Hematopoietic multipotent progenitor cell (in vitro differentiated cells): ENCODE results near the gene NFU1. TPM values are rescaled to one million over a fixed set of nuclear protein-coding genes. Genes with fewer than 3 reads are reported as not detected.
"Not testable (repeated sequence)": the region's sequence is repeated elsewhere in the genome, so short reads cannot be mapped to it uniquely, and the experiment has no call there.

ENCODE experiments used
- DNase-seq, 3 donors: peaks; one replicate each; pipeline ENCODE4 v3.0.0-alpha.2; 2011 to 2015; ENCODE audit warnings: low read depth in 2 of 3, low spot score in 2 of 3
- total RNA-seq: library from RNA; depleted of rRNA; stranded (reverse); fragments of >200 nt; gene quantifications from one replicate; pipeline ENCODE4 v1.2.3, GENCODE V29; 2012

Gene NFU1
- total RNA-seq, 1 donor, result 21.3 TPM

DNA sequence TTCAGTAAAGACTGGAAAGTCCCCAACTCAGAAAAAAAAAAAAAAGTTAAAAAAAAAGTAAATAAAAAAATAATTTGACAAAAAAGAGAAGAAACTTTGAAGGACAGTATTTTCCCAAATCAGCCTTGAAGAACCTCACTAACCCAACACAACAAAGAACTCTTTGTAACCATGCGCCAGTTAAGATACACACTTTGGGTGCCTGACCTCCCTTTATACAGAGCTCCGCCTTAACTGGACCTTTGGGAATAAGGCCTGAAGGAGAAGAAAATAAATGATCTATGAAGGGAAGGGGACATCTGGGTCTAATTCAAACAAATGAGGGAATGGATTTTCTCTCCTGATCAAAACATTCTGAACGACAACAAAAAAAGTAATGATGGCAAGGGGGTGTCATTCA lies 48.0 kb downstream of the NFU1 start:
- no peak for DNase-seq

DNA sequence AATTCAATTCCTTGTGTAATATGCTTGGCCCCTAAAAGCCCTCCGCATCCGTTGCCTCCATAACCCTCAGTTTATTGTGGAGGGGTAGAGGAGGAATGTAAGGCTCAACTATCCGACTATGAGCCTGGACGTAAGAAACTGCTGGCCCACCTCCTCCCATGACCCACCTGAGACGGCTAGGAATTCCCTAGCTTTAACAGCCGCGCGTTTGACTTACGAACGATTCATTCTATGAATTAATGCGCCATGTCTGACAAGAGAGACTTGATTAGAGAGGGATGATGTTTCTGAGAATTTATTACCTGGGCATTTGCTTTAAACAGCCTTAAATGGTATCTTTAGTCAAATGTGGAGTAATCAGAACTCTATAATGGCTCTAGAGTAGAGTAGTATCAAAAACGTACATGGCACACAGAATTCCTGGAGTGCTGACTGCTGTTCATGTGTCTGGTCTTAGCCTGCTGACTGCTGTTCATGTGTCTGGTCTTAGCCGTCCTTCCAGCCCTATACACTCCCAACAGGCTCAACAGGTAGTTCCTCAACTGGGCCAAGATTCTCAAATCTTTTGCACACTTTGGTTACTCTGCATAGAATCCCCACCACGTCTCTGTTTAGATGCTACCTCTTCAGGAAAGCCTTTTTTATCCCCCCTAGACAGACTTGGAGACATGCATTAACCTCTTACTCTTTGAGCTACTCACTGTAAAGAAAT lies 49.3 kb downstream of the NFU1 start:
- DNase-seq, result no peak

DNA sequence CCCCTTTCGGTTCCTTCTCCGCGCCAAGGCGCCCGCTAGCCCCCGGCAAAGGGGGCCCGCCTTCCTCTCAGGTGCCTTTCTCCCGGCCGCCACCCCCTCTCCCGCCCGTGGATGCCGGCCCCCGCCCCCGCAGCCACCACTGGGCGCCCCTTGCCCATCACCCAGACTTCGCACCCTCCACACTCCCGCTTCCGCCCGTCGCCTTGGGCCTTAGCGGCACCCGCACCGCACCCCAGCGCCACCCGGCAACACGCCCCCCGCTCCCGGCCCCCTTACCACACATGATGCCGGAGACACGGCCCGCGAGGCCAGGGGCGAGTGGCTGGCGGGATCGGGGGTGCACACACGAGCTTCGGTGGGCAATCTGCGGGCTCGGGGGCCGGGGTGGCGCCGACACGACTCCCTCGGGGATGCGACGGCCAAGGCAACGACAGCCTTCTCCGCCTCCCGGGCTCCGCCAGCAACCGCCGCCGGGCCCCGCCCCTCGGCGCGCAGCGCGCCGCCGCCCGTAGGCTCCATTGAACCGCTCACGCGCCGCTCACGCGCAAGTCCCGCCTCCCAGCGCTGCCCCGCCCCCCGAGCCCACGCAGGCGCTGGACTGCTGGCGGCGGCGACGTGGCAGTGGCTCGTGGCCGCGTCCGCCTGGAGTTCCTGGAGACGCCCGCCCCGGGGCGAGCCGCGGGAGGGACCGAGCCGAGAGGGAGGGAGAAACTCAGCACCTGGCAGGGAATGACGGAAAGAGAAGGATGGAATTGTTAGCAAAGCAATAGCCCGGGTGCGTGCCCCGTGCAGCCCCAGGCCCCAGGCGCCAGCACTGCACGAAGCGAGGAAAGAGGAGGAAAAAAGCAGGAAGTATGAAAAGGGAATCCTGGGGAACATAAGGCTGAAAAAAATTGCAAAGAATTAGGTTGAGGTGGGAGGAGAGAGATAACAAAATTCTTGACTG lies 50.2 kb downstream of the NFU1 start, which contains the start of gene GFPT1:
GFPT1 (minus strand) TSS at position 439 of the 946 bp plus-strand sequence; CDS start at position 283, 156 bp downstream.
- DNase-seq, result peak; percentile 86 to 93 (median 91)

DNA sequence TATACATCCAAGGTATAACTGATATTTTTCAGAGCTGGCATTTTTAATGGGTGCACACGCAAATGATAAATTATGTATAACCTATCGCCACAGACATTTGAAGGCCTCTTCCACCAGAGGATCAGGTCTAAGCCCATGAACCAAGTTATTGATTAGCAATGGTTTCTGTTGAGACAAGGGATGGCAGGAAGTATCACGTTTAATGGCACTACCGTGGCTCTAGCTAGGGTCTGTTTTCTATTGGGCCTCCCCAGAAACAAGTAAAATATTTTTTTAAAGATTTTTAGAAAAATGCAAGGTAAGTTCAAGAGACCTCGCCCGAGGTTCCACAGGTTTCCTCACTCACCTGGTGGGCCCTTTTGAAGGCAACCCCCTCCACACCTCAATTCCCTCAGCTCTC lies 50.9 kb downstream of the NFU1 start:
- DNase-seq, result no peak

DNA sequence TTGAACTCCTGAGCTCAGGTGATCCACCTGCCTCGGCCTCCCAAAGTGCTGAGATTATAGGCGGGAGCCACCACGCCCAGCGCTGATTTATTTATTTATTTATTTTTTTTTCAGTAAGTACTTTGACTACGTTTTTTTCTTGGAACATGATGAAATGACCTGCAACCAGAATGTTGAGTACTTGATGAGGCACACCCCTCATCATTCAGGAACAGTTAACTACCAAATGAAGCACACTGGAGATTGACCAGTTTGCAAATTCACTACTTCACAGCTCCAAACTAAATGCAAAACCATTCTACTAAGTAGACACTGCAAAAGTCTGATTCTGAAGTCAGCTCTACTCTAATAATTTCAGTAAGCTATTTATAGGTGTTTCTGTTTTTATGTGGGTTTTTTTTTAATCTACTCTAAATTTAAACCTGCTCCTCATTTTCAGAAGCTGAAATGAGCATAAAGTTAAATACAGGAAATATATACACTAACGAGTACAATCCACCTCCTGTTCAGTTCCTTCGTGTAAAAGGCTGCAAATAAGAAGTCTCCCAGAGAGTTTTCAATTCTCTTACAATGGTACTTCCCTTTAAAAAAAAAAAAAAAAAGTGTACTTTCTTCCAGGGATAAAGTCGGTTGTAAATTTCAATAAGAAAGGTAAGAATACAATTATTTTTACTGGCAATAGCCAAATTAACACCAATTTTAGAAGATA lies 51.6 kb downstream of the NFU1 start:
- DNase-seq, result no peak

DNA sequence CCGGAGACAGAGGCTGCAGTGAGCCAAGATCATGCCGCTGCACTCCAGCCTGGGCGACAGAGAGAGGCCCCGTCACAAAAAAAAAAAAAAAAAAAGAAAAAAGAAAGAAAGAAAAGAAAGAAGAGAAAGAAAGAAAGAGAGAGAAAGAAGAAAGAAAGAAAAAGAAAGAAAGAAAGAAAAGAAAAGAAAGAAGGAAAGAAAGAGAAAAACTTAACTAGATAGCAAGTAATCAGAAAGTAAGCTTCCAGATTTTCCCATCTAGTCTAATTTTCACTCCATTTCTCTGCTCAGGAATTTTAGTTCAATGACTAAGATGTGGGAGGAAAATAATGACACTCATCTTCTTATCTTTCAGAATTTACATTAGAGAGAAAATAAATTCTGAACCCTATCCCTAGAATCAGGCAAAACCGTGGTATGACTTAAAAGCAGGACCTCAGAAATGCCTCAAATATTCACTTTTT lies 52.6 kb downstream of the NFU1 start:
- no peak for DNase-seq

DNA sequence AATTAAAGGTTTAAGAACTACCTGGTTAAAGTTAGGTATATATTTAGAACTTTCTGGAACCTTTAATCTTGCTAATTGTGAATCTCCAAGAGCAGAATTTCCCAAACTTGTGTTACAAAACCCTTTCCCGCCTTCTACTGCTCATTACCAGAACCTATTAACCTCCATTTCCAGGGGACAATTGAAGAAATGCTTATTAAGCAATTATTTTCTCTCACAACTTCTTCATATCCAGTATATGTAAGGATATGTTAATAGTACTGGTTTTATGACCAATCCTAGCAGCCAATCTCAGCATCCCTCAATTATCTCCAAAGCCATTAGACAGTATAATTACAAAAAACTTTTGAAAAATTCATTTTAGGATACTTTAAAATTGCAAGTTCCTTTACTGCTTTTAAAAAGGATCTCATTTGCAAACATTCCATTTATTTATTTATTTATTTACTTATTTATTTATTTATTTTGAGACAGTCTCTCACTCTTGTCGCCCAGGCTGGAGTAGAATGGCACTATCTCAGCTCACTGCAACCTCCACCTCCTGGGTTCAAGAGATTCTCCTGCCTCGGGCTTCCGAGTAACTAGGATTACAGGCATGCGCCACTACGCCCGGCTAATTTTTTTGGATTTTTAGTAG lies 53.9 kb downstream of the NFU1 start:
- DNase-seq, result no peak

DNA sequence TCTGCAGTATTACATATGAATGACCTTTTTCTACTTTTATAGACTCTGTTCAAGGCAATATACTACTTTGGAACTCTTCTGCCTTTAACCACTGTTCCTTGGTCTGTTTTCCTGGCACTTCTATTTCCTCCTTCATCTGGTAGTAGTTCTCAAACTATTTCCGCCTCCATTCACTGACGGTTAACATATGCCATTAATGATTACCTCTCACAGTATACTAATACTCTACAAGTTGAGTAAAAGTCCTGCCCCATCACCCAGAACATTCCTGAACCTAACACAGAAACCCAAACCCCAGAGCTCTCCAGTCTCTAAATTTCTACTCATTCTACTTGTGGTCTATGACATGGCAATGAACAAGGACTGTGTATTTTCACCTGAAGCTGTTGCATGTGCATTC lies 54.7 kb downstream of the NFU1 start:
- no peak for DNase-seq

DNA sequence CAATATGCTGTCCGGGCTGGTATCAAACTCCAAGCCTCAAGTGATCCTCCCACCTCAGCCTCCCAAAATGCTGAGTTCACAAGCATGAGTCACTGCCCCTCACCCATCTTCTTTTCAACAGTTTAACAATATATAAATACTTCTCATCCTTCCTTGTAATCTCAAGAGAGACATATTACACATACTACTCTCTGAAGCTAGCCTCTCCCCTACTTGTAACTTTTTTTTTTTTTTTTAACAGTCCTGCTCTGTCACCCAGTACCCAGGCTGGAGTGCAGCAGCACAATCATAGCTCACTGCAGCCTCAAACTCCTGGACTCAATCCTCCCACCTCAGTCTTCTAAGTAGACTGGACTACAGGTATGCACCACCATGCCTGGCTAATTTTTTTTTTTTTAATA lies 55.9 kb downstream of the NFU1 start:
- peak in 2 of 3 donors; percentile 14 to 17 for DNase-seq

DNA sequence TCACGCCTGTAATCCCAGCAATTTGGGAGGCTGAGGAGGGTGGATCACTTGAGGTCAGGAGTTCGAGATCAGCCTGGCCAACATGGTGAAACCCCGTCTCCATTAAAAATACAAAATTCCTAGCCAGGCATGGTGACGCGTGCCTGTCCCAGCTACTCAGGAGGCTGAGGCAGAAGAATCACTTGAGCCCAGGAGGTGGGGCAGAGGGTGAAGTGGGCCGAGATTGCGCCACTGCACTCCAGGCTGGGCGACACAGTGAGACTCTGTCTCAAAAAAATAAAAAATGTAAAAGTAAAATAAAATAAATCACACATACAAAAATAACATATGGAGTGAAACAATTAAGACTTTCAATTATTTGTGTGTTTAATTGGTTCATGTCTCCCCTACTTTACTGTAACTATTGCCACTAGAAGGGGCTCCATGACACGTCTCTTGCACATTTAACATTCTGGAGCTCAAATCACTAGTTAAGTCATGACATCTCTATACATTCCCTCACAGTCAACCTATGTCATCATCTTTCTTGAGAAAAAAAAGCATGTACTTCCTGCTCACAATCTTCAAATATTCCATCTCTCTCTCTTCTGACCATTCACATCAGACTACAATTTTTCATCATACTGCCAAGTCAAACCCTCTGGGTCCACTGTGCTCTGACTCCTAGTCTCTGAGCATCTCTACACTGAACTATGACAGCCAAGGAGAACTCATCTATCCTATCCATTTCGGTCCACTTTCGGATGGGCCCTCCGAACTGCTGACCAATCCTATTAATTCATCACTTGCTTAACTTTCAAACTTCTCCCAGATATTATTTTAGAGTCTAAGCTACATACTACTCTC lies 56.9 kb downstream of the NFU1 start:
- DNase-seq, result no peak

DNA sequence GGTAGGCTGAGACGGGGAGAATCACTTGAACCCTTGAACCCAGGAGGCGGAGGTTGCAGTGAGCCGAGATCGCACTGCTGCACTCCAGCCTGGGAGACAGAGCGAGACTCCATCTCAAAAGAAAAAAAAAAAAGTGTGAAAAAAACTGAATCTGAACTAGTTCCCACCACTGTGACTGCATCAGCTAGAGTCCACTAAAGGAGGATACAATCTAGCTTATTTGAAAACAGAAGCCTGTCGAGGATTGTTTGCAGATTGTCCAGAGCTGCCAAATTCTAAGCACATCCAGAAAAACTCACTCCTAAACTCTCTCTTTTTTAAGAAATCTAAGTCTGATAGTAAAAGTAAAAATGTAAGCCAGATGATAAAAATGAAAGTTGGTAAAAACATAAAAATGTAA lies 60.8 kb downstream of the NFU1 start:
- DNase-seq, result no peak

DNA sequence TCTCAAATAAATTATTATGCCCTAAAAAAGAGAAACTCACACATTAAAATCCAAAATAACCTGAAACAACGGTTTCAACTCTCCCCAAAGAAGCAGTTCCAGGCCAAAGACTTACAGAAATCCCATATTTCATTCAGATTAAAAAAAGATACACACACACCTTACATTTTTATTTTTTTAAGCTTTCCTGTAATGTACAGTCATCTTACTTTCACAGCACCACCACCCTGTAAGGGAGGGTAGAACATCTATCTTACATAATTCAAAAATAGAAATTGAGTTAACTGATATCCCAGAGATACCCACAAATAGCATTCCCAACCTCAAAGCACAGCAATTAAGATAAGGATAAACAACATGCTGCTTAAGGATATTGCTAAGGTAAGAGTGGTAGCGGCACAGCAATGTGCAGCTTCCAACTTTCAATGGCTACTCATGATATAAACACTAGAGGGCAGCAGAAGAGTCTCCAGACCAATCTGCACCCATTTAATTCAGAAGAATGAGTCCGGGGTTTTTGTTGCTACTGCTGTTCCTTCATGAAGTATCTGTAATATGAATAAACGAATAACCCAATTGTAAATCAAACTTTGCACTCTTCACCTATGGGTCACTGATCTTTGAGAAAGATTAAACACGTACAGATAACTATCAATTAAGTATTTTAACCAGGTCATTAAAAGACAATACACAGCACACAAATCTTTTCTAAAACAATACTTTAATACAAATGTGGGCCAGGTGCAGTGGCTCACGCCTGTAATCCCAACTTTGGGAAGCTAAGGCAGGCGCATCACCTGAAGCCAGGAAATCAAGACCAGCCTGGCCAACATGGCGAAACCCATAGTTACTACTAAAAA lies 61.5 kb downstream of the NFU1 start:
- DNase-seq, result peak in 2 of 3 donors; percentile 25 to 53

DNA sequence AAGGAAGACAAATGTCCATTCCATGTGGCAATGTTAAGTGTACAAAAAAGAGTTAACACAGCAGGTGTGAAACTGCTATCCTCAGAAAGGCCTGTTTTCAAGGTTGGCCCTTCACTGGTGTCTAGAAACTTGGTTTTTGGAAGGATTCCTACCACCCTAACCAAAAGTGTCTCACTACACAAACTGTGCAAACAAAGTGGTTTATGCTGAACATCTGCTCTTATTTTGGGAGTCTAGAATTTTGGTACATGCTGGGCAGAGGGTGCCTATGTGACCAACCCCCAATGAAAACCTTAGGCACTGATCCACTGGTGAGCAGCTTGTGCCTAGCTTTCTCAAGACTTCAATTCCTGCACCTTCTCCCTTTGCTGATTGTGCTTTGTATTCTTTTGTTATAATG lies 64.5 kb downstream of the NFU1 start:
- DNase-seq, result no peak

DNA sequence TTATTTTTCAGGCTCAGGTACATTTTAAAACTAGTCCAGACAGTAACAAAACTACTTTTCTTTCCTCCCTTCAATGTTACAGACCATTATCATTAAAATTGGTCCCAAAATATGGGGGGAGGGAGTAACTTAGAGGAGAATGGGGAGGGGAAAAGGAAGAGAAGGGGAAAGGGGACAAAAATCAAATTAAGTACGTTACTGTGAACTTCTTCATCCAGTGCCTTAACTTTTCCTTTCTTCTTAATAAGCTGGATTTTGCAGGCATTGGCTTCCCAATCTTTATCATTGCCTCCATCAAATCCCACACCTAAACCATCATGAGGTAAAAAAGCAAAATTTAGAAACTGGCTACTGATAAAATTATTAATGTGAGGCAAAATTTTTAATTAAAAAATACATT lies 67.4 kb downstream of the NFU1 start:
- no peak for DNase-seq

DNA sequence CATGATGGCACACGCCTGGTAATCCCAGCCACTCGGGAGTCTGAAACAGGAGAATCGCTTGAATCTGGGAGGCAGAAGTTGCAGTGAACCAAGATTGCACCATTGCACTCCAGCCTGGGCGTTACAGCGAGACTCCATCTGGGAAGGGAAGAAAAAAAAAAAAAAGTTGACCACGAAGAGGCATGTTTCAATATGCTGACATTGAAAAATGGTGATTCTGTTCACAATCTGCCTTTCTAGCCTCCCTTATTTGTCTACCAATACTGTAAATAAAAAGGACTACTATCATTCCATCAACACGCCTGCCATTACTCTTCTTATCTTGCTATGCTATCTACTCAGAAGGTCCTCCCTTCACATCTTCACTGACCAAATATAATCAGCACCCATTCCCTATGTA lies 68.6 kb downstream of the NFU1 start:
- DNase-seq, result no peak

DNA sequence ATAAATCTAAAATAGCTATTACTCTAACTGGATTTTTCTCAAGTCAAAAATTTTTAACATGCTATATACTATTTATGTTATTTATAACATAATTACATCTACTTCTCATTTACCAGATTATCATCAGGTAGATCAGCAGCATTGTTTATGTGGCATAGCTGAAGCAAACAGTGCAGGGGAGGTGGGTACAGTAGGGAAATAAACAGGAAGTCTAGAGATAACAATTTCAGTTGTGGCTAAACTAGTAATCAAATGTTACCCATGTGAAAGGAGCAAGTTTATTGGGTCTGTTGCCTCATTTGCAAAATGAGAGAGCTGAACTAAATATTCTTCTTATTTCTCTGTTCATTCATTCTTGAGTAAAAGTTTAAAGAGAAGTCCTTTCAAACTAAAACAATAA lies 77.9 kb downstream of the NFU1 start:
- DNase-seq, result no peak

DNA sequence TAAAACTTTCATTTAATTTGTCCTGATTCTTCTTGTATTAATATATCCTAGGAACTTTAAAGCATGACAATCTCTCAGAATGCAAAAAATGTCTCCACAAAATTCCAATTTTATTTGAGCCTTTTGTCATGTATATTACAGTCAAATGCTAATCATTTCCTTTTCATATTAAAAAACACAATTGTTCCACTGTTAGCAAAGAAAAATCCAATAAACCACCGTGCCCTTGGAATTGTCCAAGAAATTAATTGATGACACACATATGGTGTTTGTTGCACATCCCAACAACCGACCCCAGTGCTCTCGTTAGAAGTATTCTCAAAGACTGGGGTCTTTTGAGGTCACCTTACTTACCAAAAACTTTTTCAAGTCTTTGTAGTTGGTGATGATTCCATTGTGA lies 78.3 kb downstream of the NFU1 start:
- no peak for DNase-seq

DNA sequence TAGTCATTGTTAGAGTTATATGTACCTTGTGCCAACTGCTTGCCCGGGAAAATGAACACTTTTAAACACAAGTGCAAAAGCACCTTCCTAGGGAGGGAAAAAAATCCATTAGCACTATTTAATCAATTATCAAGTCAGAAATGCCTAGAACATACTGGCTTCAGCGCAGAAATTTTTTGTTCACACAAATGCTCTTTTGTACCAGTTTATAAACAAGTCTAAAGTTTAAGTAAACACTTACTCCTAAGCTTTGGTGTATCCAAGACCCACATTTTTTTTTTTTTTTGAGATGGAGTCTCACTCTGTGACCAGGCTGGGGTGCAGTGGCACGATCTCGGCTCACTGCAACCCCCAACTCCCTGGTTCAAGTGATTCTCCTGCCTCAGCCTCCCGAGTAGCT lies 80.8 kb downstream of the NFU1 start:
- no peak for DNase-seq

DNA sequence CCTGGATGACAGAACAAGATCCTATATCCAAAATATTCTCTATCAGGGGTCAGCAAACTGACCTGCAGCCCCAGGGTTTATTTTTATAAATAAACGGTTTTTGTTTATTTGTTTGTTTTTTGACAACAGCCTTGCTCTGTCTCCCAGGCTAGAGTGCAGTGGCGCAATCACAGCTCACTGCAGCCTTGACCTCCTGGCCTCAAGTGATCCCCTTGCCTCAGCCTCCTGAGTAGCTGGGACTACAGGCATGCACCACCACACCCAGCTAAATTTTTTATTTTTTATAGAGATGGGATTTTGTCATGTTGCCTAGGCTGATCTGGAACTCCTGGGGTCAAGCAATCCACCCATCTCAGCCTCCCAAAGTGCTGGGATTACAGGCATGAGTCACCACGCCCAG lies 82.3 kb downstream of the NFU1 start:
- not testable (repeated sequence) for DNase-seq
